Endodermal cell (in vitro differentiated cells): ENCODE data around the gene RNF121. TPM values are rescaled to one million over a fixed set of nuclear protein-coding genes. Genes with fewer than 3 reads are reported as not detected.
A peak's percentile ranks its signal among the peaks of the same experiment; 100 is the strongest.

Experiments used
- DNase-seq: peaks from one replicate; pipeline ENCODE4 v3.0.0-alpha.2; 2017
- H3K27ac ChIP-seq: 2 replicates; pipeline ENCODE4 v1.5.1; 2013; ENCODE audit warnings: mild to moderate bottlenecking, low read depth, low read length, moderate library complexity
- H3K27me3 ChIP-seq: 2 replicates; pipeline ENCODE4 v1.6.1; 2013; ENCODE audit warnings: mild to moderate bottlenecking, low read length, moderate library complexity; ENCODE audit not compliant: insufficient read depth, control insufficient read depth, poor library complexity, severe bottlenecking
- H3K36me3 ChIP-seq: 2 replicates; pipeline ENCODE4 v1.7.0; 2013; ENCODE audit warnings: mild to moderate bottlenecking, low read length, moderate library complexity; ENCODE audit not compliant: control insufficient read depth, insufficient read depth
- H3K4me1 ChIP-seq: one replicate; pipeline ENCODE4 v1.7.0; 2013; ENCODE audit warnings: low read length; ENCODE audit not compliant: control insufficient read depth, insufficient read depth
- H3K4me3 ChIP-seq: 2 replicates; pipeline ENCODE4 v1.5.1; 2013; ENCODE audit warnings: mild to moderate bottlenecking, low read length, moderate library complexity
- H3K9ac ChIP-seq: 2 replicates; pipeline ENCODE4 v1.6.1; 2013; ENCODE audit warnings: mild to moderate bottlenecking, low read length, moderate library complexity; ENCODE audit not compliant: poor library complexity, severe bottlenecking; ENCODE audit errors: extremely low read depth
- H3K9me3 ChIP-seq: 2 replicates; pipeline ENCODE4 v1.6.1; 2013; ENCODE audit warnings: mild to moderate bottlenecking, low read length, moderate library complexity; ENCODE audit not compliant: control insufficient read depth
- H3K27ac Mint-ChIP-seq: 2 replicates; pipeline ENCODE4 v1.8.0; 2020; ENCODE audit warnings: mixed read lengths
- H3K27me3 Mint-ChIP-seq: 2 replicates; pipeline ENCODE4 v1.8.0; 2021; ENCODE audit warnings: mild to moderate bottlenecking, mixed read lengths; ENCODE audit not compliant: insufficient read depth
- H3K36me3 Mint-ChIP-seq: 2 replicates; pipeline ENCODE4 v1.8.0; 2020; ENCODE audit warnings: low read depth, mixed read lengths
- H3K4me1 Mint-ChIP-seq: 2 replicates; pipeline ENCODE4 v1.8.0; 2020; ENCODE audit warnings: mixed read lengths
- H3K4me3 Mint-ChIP-seq: 2 replicates; pipeline ENCODE4 v1.8.0; 2020; ENCODE audit warnings: mild to moderate bottlenecking, moderate library complexity, mixed read lengths
- H3K9me3 Mint-ChIP-seq: 2 replicates; pipeline ENCODE4 v1.8.0; 2020; ENCODE audit warnings: mild to moderate bottlenecking, mixed read lengths
- whole genome bisulfite sequencing, 2 experiments: methylation state at CpG; one replicate each; pipeline versions ENCODE4 v1.1.5 to v1.1.7; 2013; ENCODE audit warnings: missing lambda C conversion rate in 2 of 2, mixed read lengths in 1 of 2; ENCODE audit not compliant: insufficient coverage in 1 of 2, insufficient read length in 1 of 2; 5-methylcytosine and 5-hydroxymethylcytosine counted together
- total RNA-seq, 2 donors: library from RNA; stranded (reverse); fragmentation: NEBNext Ultra II Directional in 1 of 2; extraction: Animal tissue kit (Norgen Biotek cat#: 25700) in 1 of 2; gene quantifications; 2 replicates in 1 of 2; 3 replicates in 1 of 2; pipeline ENCODE4 v1.2.1, GENCODE V29; 2021
- TF ChIP-seq, protein P1 (sequence below): fragments of 200-600 bp; sonication (generic); conservative IDR thresholded peaks from 2 replicates; pipeline ENCODE4 v1.5.0; 2021; ENCODE audit warnings: antibody characterized with exemption, mild to moderate bottlenecking

Gene RNF121
- total RNA-seq, 2 donors from 2014 or later: 50.9 to 52.2 TPM

DNA sequence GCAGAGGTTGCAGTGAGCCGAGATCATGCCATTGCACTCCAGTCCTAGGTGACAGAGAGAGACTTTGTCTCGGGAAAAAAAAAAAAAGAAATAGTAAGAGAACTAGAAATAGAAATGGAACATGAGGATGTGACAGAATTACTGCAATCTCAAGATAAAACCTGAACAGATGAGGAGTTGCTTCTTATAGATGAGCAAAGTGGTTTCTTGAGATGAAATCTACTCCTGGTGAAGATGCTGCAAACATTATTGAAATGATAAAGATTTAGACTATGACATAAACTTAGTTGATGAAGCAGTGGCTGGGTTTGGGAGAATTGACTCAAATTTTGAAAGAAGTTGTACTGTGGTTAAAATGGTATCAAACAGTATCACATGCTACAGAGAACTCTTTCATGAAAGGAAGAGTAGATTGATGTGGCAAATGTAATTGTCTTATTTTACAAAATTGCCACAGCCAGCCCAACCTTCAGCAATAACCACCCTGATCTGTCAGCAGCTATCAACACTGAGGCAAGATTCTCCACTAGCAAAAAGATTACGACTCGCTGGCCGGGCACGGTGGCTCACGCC lies 14.1 kb upstream of the RNF121 start:
- peaks cover 12% of the 10 kb centered on the region for H3K36me3 ChIP-seq
- H3K27me3 ChIP-seq: no peaks in the 10 kb centered on the region
- H3K36me3 Mint-ChIP-seq: peaks cover 44% of the 10 kb centered on the region
- no peaks in the 10 kb centered on the region for H3K9me3 ChIP-seq
- DNase-seq: no peak
- H3K4me1 ChIP-seq: no peaks in the 10 kb centered on the region
- no peak overlapping the region for H3K27ac Mint-ChIP-seq
- 92 to 100% methylated on average over 6 to 7 of the region's 7 CpGs for WGBS, 2 experiments
- TF ChIP-seq, protein P1, sequence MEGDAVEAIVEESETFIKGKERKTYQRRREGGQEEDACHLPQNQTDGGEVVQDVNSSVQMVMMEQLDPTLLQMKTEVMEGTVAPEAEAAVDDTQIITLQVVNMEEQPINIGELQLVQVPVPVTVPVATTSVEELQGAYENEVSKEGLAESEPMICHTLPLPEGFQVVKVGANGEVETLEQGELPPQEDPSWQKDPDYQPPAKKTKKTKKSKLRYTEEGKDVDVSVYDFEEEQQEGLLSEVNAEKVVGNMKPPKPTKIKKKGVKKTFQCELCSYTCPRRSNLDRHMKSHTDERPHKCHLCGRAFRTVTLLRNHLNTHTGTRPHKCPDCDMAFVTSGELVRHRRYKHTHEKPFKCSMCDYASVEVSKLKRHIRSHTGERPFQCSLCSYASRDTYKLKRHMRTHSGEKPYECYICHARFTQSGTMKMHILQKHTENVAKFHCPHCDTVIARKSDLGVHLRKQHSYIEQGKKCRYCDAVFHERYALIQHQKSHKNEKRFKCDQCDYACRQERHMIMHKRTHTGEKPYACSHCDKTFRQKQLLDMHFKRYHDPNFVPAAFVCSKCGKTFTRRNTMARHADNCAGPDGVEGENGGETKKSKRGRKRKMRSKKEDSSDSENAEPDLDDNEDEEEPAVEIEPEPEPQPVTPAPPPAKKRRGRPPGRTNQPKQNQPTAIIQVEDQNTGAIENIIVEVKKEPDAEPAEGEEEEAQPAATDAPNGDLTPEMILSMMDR: no peak
- peaks cover 5% of the 10 kb centered on the region for H3K4me1 Mint-ChIP-seq
- H3K27ac ChIP-seq: no peak overlapping the region
- no peaks in the 10 kb centered on the region for H3K9me3 Mint-ChIP-seq
- H3K9ac ChIP-seq: no peak overlapping the region
- H3K4me3 ChIP-seq: no peak overlapping the region
- no peaks in the 10 kb centered on the region for H3K27me3 Mint-ChIP-seq
- no peak overlapping the region for H3K4me3 Mint-ChIP-seq

DNA sequence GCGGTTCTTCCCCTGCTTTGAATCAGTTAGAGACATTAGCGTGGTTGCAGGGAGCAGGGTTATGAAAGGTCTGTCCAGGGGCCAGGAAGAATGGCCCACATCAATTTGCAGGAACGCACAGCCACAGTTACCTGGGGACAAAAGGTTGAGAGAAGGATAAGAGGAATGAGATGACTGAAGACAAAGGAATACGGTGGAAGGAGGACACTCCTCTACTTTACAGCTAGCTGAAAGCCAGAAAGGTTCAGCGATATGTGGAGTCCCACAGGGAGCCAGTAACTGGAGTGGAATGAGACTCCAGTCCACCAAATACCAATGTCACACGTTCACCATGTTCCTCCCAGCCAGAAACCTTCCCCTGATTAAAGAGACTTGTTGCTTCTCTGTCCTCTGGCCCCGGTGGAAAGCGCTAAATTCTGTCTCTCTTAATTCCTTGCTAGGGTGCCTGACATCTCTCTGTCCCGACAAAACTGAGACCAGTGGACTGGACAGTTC lies 11.2 kb upstream of the RNF121 start:
- H3K27ac Mint-ChIP-seq: no peak overlapping the region
- no peaks in the 10 kb centered on the region for H3K27me3 ChIP-seq
- no peaks in the 10 kb centered on the region for H3K4me1 Mint-ChIP-seq
- no peaks in the 10 kb centered on the region for H3K9me3 Mint-ChIP-seq
- TF ChIP-seq, protein P1: no peak
- H3K36me3 ChIP-seq: peaks cover 12% of the 10 kb centered on the region
- H3K9ac ChIP-seq: no peak overlapping the region
- H3K4me1 ChIP-seq: no peaks in the 10 kb centered on the region
- H3K27me3 Mint-ChIP-seq: no peaks in the 10 kb centered on the region
- no peaks in the 10 kb centered on the region for H3K9me3 ChIP-seq
- no peak overlapping the region for H3K27ac ChIP-seq
- H3K36me3 Mint-ChIP-seq: peaks cover 32% of the 10 kb centered on the region
- no peak overlapping the region for H3K4me3 ChIP-seq
- WGBS, 2 experiments: 92 to 95% methylated on average over 8 to 9 of the region's 9 CpGs
- no peak overlapping the region for H3K4me3 Mint-ChIP-seq
- no peak for DNase-seq

DNA sequence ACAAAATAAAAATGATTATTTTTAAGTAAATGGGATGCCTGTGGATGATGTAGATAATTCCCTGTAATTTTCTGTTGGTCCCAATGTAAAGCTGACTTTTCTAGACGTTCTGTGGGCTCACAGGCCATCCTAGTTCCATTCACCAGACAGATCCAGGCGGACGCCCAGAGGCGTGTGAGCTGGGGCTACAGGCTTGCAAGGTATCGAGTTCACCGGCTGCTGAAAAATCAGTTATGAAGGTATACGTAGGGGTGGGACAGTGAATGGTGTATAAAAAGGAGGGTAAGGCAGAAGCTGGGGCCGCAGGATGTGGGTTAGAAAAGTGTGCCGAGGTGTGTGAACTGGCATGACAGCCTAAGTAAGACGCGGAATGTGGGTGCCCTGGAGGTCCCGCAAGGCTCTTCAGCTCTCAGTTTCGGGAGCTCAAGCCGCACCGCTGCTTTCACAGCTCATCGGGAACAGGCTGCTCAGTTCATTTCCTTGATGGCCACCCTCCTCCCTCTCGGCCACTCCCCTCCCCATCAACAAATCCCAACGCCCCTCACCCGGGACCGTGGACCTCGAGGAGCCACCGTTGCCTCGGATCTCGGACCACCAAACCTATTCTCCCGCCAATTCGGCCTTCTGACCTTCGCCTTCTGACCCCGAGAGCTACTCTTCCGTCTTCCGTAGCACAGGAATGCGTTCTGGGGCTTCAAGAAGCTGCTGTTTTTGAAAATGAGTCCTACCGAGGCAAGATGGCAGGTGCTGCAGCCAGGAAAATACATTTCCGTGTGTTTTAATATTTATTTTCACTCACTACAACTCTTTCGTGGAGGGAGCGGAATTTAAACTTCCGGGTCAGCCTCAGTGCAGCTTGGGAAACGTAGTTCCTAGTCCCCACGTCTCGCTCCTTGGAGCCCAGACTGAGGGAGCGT lies 768 bp upstream of the RNF121 start, which contains the start of gene XNDC1N:
Gene XNDC1N (minus strand): TSS at position 775 of the 917 bp plus-strand sequence. CDS start 5,241 bp downstream, outside the sequence.
- H3K9ac ChIP-seq: peak within 1 kb of the TSS; percentile 93
- Mint-ChIP-seq H3K27me3 (no peaks in the 10 kb centered on the region), H3K36me3 (peaks cover 15% of the 10 kb centered on the region), H3K4me1 (peaks cover 15% of the 10 kb centered on the region), H3K4me3 (peak within 1 kb of the TSS; percentile 99), H3K27ac (peak within 1 kb of the TSS; percentile 100), H3K9me3 (no peaks in the 10 kb centered on the region)
- H3K4me1 ChIP-seq: no peaks in the 10 kb centered on the region
- TF ChIP-seq, protein P1: no peak
- H3K36me3 ChIP-seq: peaks cover 6% of the 10 kb centered on the region
- peak within 1 kb of the TSS; percentile 90 for H3K27ac ChIP-seq
- peak; percentile 89 for DNase-seq
- 1% methylated on average over 21 to 40 of the region's 40 CpGs for WGBS, 2 experiments
- peak within 1 kb of the TSS; percentile 100 for H3K4me3 ChIP-seq
- H3K27me3 ChIP-seq: no peaks in the 10 kb centered on the region
- no peaks in the 10 kb centered on the region for H3K9me3 ChIP-seq
